ENCODE measurements around the gene RTN4. TPM values are rescaled to one million over a fixed set of nuclear protein-coding genes. Genes with fewer than 3 reads are reported as not detected.
"Not testable (repeated sequence)": the region's sequence is repeated elsewhere in the genome, so short reads cannot be mapped to it uniquely, and the experiment has no call there.

The RTN4 gene
- total and polyA plus RNA-seq, 8 donors = 181 to 373 (median 200) TPM

- no peak for DNase-seq
- intact Hi-C loops (cut with DNase I) = no loop called here
- TF ChIP-seq, protein P1, sequence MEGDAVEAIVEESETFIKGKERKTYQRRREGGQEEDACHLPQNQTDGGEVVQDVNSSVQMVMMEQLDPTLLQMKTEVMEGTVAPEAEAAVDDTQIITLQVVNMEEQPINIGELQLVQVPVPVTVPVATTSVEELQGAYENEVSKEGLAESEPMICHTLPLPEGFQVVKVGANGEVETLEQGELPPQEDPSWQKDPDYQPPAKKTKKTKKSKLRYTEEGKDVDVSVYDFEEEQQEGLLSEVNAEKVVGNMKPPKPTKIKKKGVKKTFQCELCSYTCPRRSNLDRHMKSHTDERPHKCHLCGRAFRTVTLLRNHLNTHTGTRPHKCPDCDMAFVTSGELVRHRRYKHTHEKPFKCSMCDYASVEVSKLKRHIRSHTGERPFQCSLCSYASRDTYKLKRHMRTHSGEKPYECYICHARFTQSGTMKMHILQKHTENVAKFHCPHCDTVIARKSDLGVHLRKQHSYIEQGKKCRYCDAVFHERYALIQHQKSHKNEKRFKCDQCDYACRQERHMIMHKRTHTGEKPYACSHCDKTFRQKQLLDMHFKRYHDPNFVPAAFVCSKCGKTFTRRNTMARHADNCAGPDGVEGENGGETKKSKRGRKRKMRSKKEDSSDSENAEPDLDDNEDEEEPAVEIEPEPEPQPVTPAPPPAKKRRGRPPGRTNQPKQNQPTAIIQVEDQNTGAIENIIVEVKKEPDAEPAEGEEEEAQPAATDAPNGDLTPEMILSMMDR (IDR thresholded peaks at IDR 0.05) = no peak
- no peak overlapping the region for H3K27ac ChIP-seq
- H3K4me3 ChIP-seq = no peak overlapping the region
- H3K27me3 ChIP-seq = no peaks in the 10 kb centered on the region
- H3K36me3 ChIP-seq = no peaks in the 10 kb centered on the region
- no peak for ATAC-seq
- no peaks in the 10 kb centered on the region for H3K9me3 ChIP-seq
- H3K4me1 ChIP-seq = peaks cover 8 to 48% of the 10 kb centered on the region in 2 donors
Measured at GRCh38 chr2:54995553-54995952, 54.7 kb downstream of the RTN4 start.

- H3K27ac ChIP-seq; H3K4me3 ChIP-seq; DNase-seq; H3K27me3 ChIP-seq; ATAC-seq; H3K9me3 ChIP-seq; intact Hi-C loops (cut with DNase I): not testable (repeated sequence)
- peaks cover 0 to 16% of the 10 kb centered on the region in 2 donors for H3K36me3 ChIP-seq
- H3K4me1 ChIP-seq = peaks cover 0 to 36% of the 10 kb centered on the region in 2 donors
Measured at GRCh38 chr2:54990694-54991093, 59.6 kb downstream of the RTN4 start.

GRCh38 chr2:54988612-54989011 is 61.6 kb downstream of the RTN4 start:
- no peak for ATAC-seq
- no peak overlapping the region for H3K4me3 ChIP-seq
- TF ChIP-seq, protein P1 (IDR thresholded peaks at IDR 0.05) = no peak
- no peak overlapping the region for H3K27ac ChIP-seq
- no peak for DNase-seq
- peaks cover 0 to 20% of the 10 kb centered on the region in 2 donors for H3K36me3 ChIP-seq
- H3K27me3 ChIP-seq = no peaks in the 10 kb centered on the region
- no peaks in the 10 kb centered on the region for H3K9me3 ChIP-seq
- peaks cover 0 to 52% of the 10 kb centered on the region in 2 donors for H3K4me1 ChIP-seq
- intact Hi-C loops (cut with DNase I) = no loop called here

DNA sequence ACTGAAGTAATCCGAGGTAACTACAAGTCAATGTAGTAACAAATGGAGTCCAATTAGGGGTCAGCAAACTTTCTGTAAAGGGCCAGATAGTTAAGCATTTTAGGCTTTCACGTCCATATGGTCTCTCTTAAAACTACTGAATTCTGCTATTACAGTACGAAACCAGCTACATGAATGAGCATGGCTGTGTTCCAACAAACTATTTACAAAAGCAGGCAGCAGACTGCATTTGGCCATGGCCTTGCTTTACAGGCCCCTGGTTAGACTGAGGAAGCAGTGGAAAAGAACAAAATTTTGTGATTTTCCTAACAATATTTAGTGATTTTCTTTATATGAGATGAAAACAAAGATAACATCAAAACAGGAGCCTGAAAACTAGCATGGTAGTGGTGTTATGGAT is 64.0 kb downstream of the RTN4 start:
- DNase-seq = peak in 2 of 4 donors; percentile 70 to 82
- H3K4me1 ChIP-seq = peaks cover 0 to 59% of the 10 kb centered on the region in 2 donors
- H3K27me3 ChIP-seq = no peaks in the 10 kb centered on the region
- no peak overlapping the region for H3K4me3 ChIP-seq
- intact Hi-C loops (cut with DNase I) = no loop called here
- TF ChIP-seq, protein P1 (IDR thresholded peaks at IDR 0.05) = no peak
- peaks cover 0 to 36% of the 10 kb centered on the region in 2 donors for H3K36me3 ChIP-seq
- H3K9me3 ChIP-seq = no peaks in the 10 kb centered on the region
- no peak for ATAC-seq
- H3K27ac ChIP-seq = no peak overlapping the region

DNA sequence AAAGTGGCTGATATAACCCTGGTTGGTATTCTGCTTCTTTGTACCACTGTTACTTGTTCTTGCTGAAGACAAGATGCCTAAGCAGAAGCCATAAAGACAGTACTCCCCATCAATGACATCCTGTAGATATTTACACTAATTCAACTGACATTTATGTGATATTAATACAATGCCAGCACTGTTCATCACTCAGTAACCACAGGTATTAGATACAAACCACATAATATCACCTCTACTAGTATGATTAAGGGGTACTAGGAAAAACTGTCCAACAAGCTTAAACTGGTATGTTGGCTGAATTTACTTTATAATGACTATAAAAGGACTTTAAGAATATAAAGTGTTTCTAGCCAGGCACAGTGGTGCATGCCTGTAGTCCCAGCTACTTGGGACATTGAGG is 65.8 kb downstream of the RTN4 start:
- Histone ChIP-seq H3K27ac (no peak overlapping the region), H3K9me3 (no peaks in the 10 kb centered on the region), H3K36me3 (peaks cover 0 to 40% of the 10 kb centered on the region in 2 donors), H3K4me1 (peaks cover 0 to 70% of the 10 kb centered on the region in 2 donors), H3K4me3 (no peak overlapping the region), H3K27me3 (no peaks in the 10 kb centered on the region)
- intact Hi-C loops (cut with DNase I) = no loop called here
- DNase-seq (no peak), ATAC-seq (no peak)
- TF ChIP-seq, protein P1 (IDR thresholded peaks at IDR 0.05) = no peak

Measured in left lung (tissue), 10 donors.